ENCODE results near the gene HHAT. TPM values are rescaled to one million over a fixed set of nuclear protein-coding genes. Genes with fewer than 3 reads are reported as not detected.

Gene HHAT
- total RNA-seq, 1 experiment from 2014 or later: 4.6 TPM

DNA sequence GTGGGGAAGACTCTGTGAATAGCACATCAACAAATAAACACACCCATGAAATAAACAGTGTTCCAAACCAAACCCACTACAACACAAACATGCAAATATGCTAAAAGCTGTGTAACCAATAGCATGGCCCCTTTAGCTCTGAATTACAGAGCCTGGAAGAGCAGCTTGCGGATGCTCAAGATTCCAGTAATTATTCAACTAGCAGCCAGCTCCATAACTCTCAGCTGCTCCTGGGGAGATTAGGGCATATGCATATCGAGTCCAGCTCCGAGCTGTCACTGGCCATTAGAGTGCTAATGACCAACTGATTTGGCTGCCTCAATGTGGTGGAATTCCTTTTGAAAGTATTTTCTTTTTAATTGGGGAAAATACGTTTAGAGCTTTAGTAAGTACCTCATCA, 207.1 kb downstream of the HHAT start:
- intact Hi-C loops (cut with micrococcal nuclease): no loop called here
- Mint-ChIP-seq H3K36me3 (ENCODE audit: insufficient read depth, unreplicated experiment) (no peaks in the 10 kb centered on the region), H3K27ac (ENCODE audit: low read depth, unreplicated experiment) (no peak overlapping the region), H3K9me3 (ENCODE audit: unreplicated experiment) (no peaks in the 10 kb centered on the region), H3K27me3 (ENCODE audit: insufficient read depth, unreplicated experiment) (peaks cover 17% of the 10 kb centered on the region), H3K4me1 (ENCODE audit: insufficient read depth, unreplicated experiment) (no peaks in the 10 kb centered on the region), H3K4me3 (ENCODE audit: unreplicated experiment) (no peak overlapping the region)
- TF ChIP-seq, protein P1, sequence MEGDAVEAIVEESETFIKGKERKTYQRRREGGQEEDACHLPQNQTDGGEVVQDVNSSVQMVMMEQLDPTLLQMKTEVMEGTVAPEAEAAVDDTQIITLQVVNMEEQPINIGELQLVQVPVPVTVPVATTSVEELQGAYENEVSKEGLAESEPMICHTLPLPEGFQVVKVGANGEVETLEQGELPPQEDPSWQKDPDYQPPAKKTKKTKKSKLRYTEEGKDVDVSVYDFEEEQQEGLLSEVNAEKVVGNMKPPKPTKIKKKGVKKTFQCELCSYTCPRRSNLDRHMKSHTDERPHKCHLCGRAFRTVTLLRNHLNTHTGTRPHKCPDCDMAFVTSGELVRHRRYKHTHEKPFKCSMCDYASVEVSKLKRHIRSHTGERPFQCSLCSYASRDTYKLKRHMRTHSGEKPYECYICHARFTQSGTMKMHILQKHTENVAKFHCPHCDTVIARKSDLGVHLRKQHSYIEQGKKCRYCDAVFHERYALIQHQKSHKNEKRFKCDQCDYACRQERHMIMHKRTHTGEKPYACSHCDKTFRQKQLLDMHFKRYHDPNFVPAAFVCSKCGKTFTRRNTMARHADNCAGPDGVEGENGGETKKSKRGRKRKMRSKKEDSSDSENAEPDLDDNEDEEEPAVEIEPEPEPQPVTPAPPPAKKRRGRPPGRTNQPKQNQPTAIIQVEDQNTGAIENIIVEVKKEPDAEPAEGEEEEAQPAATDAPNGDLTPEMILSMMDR (IDR thresholded peaks at IDR 0.05; ENCODE audit: unreplicated experiment): no peak
- no peak for DNase-seq (ENCODE audit: unreplicated experiment)
- CTCF ChIA-PET: interaction anchor here (0.6 to 1.5 kb wide), 6 partner anchors 16 to 600 kb away, joined by 3 to 4 read pairs (median 3); no protein-coding TSS in a partner anchor
- POLR2A ChIA-PET: interaction anchor here (0.6 kb wide), 1 partner anchor 63 kb away, joined by 3 read pairs; no protein-coding TSS in a partner anchor
- BruUV-seq (replicated peaks): no TSS peak

DNA sequence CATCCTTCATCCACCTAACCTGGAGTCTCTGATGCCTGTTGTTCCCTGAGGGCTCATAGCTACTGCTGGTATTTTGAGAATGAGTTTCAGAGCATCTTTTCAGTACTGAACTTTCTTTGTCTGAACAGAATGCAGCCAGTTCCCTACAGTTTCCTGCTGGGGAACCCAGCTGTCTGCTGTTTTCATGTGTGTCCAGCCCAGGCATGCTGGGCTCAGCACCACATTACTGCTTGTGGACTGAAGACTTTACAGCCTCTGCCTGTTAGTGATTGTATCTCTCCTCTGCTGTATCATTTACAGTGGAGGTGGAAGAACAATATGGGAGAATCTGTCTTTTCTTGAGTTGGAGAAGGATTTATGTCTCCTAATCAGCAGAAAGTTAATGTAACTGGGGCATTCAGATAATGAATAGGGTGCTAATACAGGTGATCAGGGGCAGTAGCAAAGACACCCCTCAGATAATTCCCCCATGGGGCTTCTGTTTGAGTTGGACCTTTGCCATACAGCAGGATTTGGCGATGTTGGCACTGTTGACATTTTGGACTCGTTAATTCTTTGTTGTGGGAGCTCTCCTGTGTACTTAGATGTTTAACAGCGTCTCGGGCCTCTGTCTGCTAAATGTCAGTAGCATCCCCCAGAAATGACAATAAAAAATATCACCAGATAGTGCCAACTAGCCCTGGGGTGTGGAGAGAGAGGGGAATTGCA, 207.7 kb downstream of the HHAT start:
- no TSS peak for BruUV-seq (replicated peaks)
- TF ChIP-seq, protein P1 (IDR thresholded peaks at IDR 0.05; ENCODE audit: unreplicated experiment): no peak
- intact Hi-C loops (cut with micrococcal nuclease): no loop called here
- H3K36me3 Mint-ChIP-seq (ENCODE audit: insufficient read depth, unreplicated experiment): no peaks in the 10 kb centered on the region
- ChIA-PET CTCF (interaction anchor here (0.6 to 1.0 kb wide), 4 partner anchors 42 to 599 kb away, joined by 3 to 4 read pairs (median 3); no protein-coding TSS in a partner anchor), POLR2A (interaction anchor here (0.6 kb wide), 1 partner anchor 64 kb away, joined by 3 read pairs; no protein-coding TSS in a partner anchor)
- H3K4me1 Mint-ChIP-seq (ENCODE audit: insufficient read depth, unreplicated experiment): no peaks in the 10 kb centered on the region
- H3K4me3 Mint-ChIP-seq (ENCODE audit: unreplicated experiment): no peak overlapping the region
- H3K9me3 Mint-ChIP-seq (ENCODE audit: unreplicated experiment): no peaks in the 10 kb centered on the region
- H3K27ac Mint-ChIP-seq (ENCODE audit: low read depth, unreplicated experiment): no peak overlapping the region
- no peak for DNase-seq (ENCODE audit: unreplicated experiment)
- peaks cover 17% of the 10 kb centered on the region for H3K27me3 Mint-ChIP-seq (ENCODE audit: insufficient read depth, unreplicated experiment)

DNA sequence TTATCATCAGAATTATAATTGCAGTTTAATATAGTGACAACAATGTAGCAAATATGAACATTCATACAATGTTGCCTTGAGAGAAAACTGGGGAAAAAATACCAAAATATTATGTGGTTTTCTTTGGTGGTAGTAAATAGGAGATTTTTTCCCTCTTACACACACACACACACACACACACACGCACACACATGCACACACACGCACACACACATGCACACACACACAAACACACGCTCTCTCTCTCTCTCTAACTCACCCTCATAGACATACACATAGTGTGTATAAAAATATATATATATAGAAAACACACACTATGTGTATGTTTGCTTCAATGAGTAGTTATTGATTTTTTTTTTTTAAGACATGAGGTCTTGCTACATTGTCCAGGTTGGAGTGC, 211.6 kb downstream of the HHAT start:
- TF ChIP-seq, protein P1 (IDR thresholded peaks at IDR 0.05; ENCODE audit: unreplicated experiment): no peak
- no TSS peak for BruUV-seq (replicated peaks)
- ChIA-PET POLR2A (interaction anchor here (0.7 kb wide), 1 partner anchor 1085 kb away, joined by 3 read pairs; no protein-coding TSS in a partner anchor), CTCF (interaction anchor here (0.6 to 1.2 kb wide), 3 partner anchors 9 to 396 kb away, joined by 3 to 4 read pairs (median 3); no protein-coding TSS in a partner anchor)
- Mint-ChIP-seq H3K4me3 (ENCODE audit: unreplicated experiment) (no peak overlapping the region), H3K27me3 (ENCODE audit: insufficient read depth, unreplicated experiment) (peaks cover 17% of the 10 kb centered on the region), H3K4me1 (ENCODE audit: insufficient read depth, unreplicated experiment) (no peaks in the 10 kb centered on the region), H3K27ac (ENCODE audit: low read depth, unreplicated experiment) (no peak overlapping the region), H3K36me3 (ENCODE audit: insufficient read depth, unreplicated experiment) (no peaks in the 10 kb centered on the region), H3K9me3 (ENCODE audit: unreplicated experiment) (no peaks in the 10 kb centered on the region)
- intact Hi-C loops (cut with micrococcal nuclease): no loop called here
- no peak for DNase-seq (ENCODE audit: unreplicated experiment)

DNA sequence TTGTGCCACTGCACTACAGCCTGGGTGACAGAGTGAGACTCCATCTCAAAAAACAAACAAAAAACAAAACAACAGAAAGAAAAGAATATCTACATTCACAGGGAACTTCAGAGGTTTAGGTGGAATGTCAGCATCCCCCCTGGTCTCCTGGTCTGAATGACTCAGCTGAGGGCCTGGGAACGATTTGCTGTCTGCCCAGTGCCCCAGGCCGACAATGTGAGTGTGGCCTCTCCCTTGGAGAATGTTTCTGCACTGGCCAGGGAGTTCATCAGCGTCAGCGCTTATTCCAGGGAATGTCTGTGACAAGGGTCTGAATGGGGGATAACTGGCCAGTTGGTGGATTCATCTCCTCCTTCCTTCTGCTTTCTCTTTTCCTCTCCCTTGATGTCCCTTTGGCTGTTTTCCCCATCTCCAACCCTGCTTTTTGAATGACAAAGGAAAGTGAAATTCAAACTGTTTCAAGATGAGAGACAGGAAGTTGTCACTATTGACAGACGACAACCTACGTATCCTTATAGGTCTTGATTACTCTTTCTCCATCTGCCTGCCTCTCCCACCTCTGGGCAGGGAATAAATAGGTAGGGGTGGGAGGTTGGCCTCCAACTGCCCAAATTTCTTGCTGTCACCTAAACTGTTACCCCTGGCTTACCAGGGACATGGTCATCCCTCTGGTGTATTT, 213.1 kb downstream of the HHAT start:
- no TSS peak for BruUV-seq (replicated peaks)
- TF ChIP-seq, protein P1 (IDR thresholded peaks at IDR 0.05; ENCODE audit: unreplicated experiment): no peak
- ChIA-PET CTCF (no interaction called here), POLR2A (interaction anchor here (1.0 kb wide), 1 partner anchor 10 kb away, joined by 3 read pairs; no protein-coding TSS in a partner anchor)
- no peak overlapping the region for H3K4me3 Mint-ChIP-seq (ENCODE audit: unreplicated experiment)
- no peak for DNase-seq (ENCODE audit: unreplicated experiment)
- intact Hi-C loops (cut with micrococcal nuclease): no loop called here
- H3K4me1 Mint-ChIP-seq (ENCODE audit: insufficient read depth, unreplicated experiment): no peaks in the 10 kb centered on the region
- no peaks in the 10 kb centered on the region for H3K36me3 Mint-ChIP-seq (ENCODE audit: insufficient read depth, unreplicated experiment)
- H3K27ac Mint-ChIP-seq (ENCODE audit: low read depth, unreplicated experiment): no peak overlapping the region
- peaks cover 8% of the 10 kb centered on the region for H3K27me3 Mint-ChIP-seq (ENCODE audit: insufficient read depth, unreplicated experiment)
- no peaks in the 10 kb centered on the region for H3K9me3 Mint-ChIP-seq (ENCODE audit: unreplicated experiment)
